GM18909 (cell line): ENCODE measurements around the gene ANK2.
"Not testable (repeated sequence)": the region's sequence is repeated elsewhere in the genome, so short reads cannot be mapped to it uniquely, and the experiment has no call there.

Experiments used
- ATAC-seq: cut with Tn5 transposase; IDR thresholded peaks from one replicate; pipeline ENCODE4 v1.9.1; 2021; ENCODE audit warnings: mild to moderate bottlenecking; ENCODE audit not compliant: unreplicated experiment, poor library complexity

ANK2 gene

GRCh38 chr4:113181289-113182007, 132.0 kb downstream of the ANK2 start:
- no peak for ATAC-seq

DNA sequence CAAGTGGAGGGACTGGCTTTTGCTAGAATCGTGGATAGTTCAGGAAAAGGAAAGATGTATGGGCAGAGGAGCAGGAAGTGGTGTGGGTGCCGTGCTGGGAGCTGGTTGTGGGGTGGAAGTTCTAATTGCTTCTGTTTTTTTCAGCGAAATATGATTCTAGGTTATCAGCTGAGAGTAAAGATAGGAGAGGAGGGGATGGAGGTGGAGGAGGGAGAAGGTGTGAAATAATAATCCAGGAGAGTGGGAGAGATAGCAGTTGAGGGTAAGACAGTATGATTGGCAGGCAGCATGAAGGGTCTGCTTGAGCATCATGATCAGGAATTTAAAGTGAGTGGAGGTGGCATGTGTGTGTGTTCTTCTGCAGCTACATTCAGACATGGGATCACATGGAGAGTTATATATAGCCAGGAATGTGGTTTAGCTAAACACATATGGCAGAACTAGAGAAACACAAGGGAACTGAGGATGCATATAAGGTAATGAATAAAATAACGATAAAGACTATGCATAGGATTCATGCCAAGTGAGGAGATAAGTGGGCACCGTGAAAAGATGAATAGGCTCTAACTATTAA, 133.7 kb downstream of the ANK2 start:
- ATAC-seq: no peak

DNA sequence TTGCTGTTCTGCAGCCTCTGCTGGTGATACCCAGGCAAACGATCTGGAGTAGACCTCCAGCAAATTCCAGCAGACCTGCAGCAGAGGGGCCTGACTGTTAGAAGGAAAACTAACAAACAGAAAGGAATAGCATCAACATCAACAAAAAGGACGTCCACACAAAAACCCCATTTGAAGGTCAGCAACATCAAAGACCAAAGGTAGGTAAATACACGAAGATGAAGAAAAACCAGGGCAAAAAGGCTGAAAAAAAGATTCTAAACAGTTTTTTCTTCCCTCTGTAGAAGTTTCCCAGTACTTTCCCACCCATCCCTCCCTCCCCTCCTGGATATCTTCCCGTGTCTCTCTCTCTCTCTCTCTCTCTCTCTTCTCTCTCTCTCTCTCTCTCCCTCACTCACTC, 136.8 kb downstream of the ANK2 start:
- ATAC-seq: not testable (repeated sequence)

- no peak for ATAC-seq
Measured at GRCh38 chr4:113186913-113187312, 137.5 kb downstream of the ANK2 start.

GRCh38 chr4:113187358-113187757, 137.9 kb downstream of the ANK2 start:
- ATAC-seq: no peak

DNA sequence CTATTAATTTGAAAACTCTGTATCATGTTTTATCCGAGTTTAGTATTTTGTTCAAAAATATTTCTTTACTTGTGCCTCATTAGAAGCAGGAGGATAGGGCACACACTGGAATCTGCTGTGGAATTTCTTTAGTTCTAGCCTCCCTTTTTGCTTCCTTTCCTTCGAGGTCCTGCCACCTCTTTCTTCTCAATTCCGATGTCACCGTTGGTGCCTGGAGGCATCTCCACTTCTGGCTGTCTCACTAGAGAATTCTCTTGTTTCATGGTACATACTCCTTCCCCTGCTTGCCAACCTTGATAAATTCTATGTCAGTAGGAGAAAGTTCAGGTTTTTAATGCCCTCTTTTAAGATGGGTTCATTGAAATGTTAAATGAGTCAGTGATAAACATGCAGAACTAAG, 140.1 kb downstream of the ANK2 start:
- ATAC-seq: no peak

DNA sequence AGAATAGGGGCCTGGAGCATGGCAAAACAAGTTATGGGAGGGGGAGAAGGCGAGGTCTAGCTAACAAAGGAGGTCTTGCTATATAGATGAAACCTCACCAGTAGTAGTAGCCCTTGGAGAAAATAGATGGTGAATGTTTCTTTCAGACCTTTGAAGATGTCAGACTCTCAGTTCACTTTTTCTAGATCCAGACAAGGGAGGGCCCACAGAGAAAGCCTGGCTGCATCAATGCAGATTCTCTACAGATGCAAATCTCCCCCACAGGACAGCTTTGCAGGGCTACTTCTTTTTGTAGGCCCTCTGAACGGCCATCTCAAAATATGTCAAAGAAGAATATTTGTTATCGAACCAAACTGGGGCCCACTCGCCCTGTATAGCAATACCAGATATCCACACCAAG, 159.7 kb downstream of the ANK2 start:
- no peak for ATAC-seq

GRCh38 chr4:113209652-113210320, 160.3 kb downstream of the ANK2 start:
- no peak for ATAC-seq

DNA sequence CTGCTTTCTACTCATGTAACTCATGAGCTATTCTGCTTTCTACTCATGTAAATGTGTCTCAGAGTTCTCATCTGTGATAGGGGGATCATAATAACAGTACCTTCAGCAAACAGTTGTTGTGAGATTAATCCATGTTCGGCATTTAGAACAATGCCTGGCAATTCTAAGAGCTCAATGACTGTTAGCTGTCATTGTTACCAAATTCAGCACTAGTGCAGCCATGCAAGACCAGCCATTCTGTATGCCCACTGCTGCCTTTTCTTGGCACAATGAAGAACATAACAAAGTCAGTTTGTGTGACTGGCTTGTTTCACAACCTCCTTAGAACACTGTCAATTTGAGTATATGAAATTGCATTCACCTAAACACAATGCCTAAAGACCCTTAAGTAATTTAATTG, 163.2 kb downstream of the ANK2 start:
- ATAC-seq: no peak

GRCh38 chr4:113221990-113222389, 172.5 kb downstream of the ANK2 start:
- no peak for ATAC-seq

GRCh38 chr4:113222471-113222870, 173.0 kb downstream of the ANK2 start:
- no peak for ATAC-seq

- no peak for ATAC-seq
Measured at GRCh38 chr4:113223001-113223400, 173.5 kb downstream of the ANK2 start.

DNA sequence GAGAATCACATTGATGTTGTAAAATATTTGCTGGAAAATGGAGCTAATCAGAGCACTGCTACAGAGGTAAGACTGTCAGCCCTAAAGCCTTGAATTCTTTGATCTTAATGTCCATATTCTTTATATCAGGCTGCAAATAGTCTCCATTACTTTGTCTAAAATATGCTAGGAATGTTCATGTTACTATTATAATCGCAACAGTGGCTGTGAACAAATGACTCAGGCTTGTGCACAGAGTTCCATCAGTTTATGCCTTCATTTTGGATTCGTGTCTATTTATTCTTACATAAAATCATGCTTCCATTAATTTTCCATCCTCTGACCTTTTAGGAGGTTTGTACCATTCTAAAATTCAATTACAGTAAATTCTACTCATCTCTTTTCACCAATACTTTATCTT, 182.7 kb downstream of the ANK2 start:
- no peak for ATAC-seq

DNA sequence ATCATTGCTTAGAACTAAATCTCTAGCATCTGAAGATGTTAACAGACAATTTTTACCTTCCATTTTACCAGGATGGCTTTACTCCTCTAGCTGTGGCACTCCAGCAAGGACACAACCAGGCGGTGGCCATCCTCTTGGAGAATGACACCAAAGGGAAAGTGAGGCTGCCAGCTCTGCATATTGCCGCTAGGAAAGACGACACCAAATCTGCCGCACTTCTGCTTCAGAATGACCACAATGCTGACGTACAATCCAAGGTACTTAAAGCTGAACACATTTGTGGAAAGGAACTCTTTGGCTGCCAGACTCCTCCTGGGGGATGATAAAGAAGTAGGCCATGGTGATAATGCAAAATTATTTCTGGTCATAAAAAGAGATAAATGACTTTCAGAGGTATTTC, 187.5 kb downstream of the ANK2 start:
- no peak for ATAC-seq

DNA sequence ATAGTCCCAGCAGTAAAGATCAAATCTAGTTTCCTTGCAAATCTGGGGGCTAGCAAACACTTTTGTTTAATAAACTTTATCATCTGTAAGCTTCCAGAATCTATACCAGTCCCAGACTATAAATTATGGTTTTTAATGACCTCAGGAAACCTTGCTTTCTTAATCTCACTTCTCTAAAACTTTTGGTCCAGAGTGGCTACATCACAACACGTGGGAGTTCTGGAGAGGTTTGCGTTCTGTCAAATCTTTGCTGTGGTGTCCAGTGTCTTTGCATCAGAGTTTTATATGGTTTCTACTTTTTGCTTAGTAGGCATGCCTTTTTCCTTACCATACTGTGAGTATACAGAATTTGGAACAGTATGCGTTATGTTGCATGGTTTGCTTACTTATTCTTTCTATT, 193.9 kb downstream of the ANK2 start:
- no peak for ATAC-seq

GRCh38 chr4:113244747-113245146, 195.3 kb downstream of the ANK2 start:
- not testable (repeated sequence) for ATAC-seq

DNA sequence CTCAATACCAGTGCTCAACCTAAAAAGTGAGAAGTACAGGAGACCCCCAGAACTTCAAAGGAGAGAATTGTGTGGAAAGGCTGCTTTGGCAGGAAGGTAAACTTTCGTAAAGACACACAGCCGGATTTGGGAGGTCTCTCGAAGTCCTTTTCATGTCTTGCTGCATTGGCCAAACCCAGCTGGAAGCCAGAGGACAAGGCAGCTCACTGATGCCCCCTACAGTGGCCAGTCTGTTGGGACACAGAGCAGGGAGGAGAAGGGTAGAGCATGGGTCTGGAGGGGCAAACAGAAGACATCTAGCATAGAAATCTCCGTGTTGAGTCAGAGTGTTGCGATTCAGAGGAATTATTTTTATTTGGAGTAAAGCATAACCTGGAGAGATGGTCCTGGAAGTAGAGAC, 198.9 kb downstream of the ANK2 start:
- no peak for ATAC-seq

- ATAC-seq: no peak
Measured at GRCh38 chr4:113255628-113256027, 206.2 kb downstream of the ANK2 start.

DNA sequence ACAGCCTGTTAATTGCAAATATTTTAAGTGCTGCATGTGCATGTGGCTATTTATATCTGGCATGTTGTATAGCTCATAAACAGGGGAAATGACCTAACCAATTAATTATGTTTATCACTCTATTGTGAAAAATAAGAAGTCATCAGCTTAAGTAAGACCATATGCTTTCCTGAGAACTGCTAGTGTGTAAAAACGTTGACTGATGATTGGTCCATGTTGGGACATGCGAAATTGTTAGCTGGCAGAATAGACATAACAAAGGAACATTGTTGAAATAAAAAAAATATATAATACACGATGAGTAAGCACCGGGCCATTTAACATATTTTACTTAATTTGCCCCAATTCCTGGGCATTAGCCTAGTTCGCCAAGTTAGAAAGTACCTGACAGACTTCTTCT, 207.5 kb downstream of the ANK2 start:
- no peak for ATAC-seq

DNA sequence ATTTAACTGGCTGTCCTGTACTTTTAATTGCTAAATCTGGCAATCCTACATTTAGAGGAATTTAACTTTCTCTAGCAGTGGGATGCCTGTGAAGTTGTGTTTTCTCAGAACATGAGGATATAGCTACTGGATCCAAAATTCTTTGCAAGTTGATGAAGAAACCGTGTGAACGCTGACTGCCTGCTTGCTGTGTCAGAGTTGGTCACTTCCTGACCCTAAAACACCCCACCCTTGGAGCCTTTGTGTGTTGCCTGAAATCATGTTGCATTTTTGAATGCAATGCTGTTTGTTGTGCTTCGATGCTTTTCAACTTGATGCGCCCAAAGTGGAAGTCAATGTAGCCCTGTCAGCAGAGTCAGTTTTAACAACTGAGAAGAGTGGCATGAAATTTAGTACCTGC, 211.2 kb downstream of the ANK2 start:
- no peak for ATAC-seq

GRCh38 chr4:113263274-113263673, 213.8 kb downstream of the ANK2 start:
- no peak for ATAC-seq
